Retina (tissue), 1 donor: ENCODE measurements around the gene DCDC2.
"Not testable (repeated sequence)": the region's sequence is repeated elsewhere in the genome, so short reads cannot be mapped to it uniquely, and the experiment has no call there.

Experiments
- DNase-seq: peaks from one replicate; pipeline ENCODE4 v3.0.0-alpha.2; 2016

DCDC2 gene

DNA sequence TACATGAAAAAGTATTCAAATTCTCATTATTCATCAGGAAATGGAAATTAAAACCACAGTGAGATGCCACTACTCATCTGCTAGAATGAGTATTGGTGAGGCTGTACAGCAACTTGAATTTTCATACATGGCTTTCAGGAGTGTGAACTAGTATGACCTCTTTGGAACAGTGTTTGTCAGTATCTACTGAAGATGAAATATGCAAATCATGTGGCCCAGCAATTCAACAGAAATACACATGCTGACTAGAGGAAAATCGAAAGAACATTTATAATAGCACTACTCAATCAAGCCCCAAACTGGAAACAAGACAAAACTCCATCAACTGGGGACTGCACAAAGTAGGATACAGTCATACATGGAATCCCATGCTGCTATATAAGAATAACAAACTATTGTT, 102.2 kb downstream of the DCDC2 start:
- no peak for DNase-seq

DNA sequence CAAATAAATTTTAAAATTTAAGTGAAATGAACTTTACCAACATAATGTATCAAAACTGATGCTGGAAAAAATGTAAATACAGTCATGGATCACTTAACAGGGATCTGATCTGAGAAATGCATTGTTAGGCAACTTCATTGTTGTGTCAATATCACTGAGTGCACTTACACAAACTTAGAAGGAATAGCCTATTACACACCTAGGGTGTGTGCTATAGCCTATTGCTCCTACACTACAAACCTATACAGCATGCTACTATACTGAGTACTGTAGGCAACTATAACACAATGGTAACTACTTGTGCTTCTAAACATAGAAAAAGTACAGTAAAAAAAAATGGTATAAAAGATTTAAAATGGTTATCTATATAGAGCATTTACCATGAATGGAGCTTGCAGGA, 104.5 kb downstream of the DCDC2 start:
- no peak for DNase-seq

DNA sequence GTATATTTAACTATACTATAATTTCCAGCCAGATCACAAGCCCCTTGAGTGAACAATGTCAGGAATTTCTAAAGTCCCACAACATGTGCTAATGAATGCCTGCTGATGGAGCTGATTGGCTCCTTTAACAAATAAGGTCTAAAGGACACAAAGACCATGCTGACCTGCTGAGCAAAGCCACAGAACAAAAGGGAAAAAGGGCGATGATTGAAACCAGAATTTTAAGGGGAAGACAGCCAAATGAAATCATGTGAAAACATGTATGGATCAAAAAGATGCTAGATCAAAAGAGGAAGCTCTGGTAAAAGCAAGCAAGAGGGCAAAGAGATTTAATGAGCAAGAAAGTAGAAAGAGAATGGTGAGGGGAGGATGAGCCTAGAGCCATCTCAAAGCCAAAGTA, 105.6 kb downstream of the DCDC2 start:
- DNase-seq: peak; percentile 61

DNA sequence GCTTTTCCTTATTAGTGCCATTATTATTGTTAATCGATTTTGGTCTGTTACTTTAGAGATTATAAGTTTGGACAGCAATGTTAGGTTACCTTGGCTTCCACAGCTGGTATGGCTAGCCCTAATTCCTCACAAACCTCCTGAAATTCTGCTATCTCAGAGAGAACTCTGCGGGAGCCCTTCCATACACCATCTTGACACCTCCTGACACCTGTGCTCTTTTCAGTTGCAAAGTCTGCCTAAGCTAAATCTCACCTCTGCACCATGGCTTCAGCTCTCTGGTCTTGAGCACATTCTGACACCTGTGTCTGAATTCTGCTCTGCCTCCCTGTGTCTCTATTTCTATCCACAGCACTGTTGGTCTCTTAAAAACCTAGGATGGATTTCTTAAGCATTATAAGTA, 106.5 kb downstream of the DCDC2 start:
- DNase-seq: peak; percentile 9

DNA sequence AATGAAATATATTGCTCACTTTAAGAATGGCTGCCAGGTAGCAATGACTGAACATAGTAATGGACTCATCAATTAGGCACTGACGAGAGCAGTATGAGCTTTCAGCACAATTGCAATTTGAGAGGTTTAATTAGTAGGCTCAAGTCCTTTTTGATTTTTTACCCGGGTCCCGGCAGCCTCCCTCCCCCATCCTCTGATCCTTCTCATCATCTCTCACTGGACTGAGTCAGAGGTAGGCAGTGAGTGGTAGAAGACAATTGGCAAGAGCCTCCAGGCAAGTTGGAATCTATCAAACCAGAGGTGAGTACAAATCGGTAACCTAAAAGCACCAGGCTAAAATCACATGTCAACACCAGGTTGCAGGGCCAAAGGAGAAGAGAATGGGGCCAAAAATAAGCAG, 107.9 kb downstream of the DCDC2 start:
- peak; percentile 13 for DNase-seq

DNA sequence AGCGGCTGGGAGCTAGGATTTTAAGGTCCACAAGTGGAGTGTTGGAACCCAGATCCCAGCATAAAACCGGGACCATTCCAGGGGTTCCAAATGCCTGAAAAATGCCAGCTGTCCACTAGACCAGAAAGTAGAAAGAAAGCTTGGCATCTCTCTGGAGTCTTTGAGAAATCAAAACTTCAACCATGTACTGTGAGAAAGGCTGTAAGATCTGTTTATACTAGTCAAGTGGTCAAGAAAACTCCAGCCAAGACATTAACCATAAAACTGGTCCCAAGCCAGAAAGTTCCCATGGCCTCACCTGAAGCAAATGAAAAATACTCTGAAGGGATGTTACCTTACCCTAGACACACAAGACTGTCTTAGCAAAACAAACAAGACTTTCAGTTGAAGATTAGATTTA, 112.6 kb downstream of the DCDC2 start:
- no peak for DNase-seq

DNA sequence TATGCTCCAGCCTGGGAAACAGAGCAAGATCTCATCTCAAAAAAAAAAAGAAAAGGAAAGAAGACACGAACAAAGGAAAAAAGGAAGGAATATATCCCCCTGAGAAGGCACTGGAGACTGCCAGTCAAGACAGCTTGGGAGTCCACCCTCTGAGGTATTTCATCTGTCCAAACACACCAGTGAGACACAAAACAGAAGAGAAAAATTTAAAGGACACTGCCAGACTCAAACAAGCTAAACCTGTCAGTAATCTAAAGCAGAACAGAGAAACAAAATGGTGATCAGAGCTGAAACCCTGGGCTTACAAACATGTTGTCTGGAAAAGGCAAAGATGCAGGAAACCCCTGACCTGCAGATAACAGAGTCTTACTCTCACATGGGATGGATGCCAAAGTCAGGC, 114.9 kb downstream of the DCDC2 start:
- DNase-seq: no peak

DNA sequence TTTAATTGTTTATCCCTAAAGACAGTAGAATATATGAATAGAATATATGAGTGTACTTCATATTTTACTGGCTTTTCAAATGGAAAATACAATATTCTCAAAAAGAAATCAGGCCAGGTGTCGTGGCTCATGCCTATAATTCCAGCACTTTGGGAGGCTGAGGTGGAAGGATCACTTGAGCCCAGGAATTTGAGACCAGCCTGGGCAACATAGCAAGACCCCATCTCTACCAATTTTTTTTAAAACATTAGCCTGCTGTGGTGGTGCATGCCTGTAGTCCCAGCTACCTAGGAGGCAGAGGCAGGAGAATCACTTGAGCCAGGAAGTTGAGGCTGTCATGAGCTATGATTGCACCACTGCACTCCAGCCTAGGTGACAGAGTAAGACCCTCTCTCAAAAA, 116.1 kb downstream of the DCDC2 start:
- not testable (repeated sequence) for DNase-seq

DNA sequence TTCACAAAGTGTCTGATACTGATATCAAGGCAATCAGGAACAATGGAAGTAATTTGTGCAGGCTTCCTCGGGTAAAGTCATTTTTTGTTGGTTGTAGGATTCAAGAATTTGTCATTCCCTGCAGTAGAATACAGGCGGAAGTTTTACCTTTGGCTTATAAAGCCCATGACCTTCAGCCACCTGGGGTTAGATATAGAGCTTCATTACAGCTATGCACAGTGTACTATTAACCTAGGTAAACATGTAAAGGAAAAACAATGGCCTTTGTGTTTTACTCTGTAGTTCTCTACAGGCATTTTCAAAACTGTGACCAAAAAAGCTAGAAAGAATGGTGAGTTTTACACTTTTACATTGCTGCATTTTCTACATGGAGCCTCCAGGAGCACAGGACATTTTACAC, 116.9 kb downstream of the DCDC2 start:
- no peak for DNase-seq

DNA sequence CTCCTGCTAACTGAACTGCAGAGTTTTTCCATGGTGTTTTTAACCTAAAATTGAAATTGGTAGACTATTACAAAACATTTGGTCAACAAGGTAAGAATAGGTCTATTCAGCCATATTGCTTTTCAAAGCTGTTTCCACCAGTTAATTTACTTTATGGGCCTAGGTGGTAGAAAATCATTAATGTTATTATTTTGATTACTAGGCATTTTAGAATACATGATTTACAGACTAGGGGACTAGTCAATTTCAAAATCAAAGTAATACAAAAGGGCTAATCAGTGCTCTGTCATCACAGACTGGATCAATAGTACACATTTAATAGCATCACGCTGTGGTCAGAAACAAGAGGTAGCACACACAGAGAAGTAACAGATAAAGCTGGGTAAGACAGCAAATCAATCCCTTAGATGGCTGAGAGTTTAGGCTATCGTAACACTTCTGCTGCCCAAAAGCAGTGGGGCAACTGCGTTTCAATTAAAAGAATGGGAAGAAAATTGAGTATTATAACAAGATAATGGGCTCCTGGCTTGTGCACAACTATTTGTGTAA, 117.4 kb downstream of the DCDC2 start:
- no peak for DNase-seq

DNA sequence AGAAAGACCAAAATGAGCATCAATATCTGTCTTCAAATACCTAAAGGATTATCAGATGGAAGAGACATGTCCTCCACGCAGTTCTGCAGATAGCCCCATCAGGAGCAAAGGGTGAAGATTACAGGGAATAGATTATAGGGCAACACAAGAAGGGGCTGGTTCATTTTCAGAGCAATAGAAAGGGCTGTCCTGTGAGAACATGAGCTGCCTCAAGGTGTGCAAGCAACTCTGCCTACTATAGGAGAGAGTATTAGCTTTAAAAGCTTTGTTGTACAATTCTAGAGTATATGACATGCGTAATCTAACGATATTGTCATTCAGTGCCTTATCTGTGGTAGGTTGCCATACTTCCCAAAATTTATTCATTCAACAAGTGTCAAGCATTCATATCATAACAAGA, 119.2 kb downstream of the DCDC2 start:
- no peak for DNase-seq

DNA sequence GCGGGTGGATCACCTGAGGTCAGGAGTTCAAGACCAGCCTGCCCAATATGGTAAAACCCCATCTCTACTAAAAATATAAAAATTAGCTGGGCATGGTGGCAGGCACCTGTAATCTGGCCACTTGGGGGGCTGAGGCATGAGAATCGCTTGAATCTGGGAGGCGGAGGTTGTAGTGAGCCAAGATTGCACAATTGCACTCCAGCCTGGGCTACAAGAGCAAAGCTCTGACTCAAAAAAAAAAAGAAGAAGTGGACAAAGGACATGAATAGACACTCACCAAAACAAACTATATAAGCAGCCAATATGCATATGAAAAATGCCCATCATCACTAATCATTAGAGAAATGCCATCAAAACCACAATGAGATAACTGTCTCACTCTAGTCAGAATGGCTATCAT, 121.1 kb downstream of the DCDC2 start:
- DNase-seq: not testable (repeated sequence)

DNA sequence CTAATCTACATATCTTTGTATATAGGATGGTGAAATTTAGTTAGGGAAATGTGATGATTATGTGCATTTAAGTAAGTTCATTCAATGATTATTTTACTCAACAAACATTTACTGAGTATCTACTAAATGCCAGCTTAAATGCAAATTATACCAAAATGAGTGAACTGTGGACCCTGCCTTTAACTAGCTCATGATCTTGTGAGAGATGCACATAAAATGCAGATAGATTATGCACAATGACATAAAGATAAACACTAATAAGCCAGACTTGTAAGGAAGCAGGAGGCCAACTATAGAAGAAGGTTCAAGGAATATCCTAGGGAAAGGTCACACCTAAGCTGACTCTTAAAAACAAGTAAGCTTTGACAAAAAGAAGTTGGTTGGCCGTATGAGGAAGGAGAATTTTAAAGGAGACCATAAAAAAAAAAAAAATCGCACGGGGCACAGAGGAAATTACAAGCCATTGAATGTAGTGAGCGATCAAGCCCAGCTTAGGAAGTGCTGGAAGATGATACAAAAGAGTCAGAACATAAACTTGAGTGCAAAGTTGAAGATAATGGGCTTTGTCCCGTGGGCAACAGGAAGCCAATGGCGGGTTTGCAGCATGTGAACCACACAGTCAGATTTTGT, 123.9 kb downstream of the DCDC2 start:
- no peak for DNase-seq

DNA sequence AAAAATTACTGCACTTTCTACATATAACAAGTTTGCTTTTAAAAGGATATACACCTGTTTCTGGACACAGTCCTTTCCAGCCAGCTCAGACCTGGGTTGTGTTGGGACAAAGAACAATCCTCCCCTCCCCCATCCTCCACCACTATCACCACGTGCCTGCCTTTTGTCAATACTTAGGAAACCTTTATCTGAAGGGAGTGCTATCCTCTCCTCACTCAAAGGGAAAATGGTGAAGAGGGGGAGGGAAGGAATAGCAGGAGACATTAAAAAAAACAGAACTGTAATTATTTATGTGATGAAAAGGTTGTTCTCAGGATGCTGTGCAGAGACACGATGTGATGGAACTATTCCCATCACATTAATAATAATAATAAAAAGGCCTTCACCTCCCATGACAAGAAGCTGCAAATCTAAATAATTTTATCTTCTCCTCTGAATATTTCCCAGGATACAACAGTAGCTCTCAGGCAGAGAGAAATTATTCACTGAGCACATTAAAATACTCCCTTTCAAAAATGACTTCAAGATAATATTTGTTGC, 126.4 kb downstream of the DCDC2 start:
- DNase-seq: no peak

DNA sequence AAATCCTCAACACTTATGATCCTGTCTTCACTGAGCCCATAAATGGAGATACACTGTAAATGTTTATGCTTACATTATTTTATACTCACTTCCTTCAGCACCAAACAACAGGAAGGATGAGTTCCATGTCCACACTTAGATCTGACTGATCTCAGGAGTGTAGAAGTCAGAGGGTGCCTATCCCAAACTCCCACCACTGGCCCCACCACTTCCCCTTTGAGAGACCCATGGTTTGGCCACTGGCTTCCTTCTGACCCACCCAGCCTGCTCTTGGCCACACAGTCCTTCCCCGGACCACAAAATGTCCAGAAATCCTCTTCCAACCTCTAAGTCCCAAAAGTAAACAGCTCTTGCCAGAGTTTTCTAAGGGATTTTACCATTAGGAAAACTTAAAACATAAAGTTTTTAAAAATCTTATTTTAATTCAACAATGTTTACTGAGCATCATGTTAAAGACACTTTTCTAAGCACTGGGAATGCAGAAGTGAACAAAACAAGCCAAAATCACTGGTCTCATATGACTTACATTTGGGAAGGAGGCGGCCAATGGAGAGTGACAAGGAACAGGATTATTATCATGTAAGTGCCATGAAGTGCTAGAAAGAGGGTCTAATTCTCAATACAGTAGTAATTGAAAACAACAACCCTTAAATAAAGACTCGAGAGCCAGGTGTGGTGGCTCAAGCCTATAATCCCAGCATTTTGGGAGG, 128.0 kb downstream of the DCDC2 start:
- DNase-seq: no peak

DNA sequence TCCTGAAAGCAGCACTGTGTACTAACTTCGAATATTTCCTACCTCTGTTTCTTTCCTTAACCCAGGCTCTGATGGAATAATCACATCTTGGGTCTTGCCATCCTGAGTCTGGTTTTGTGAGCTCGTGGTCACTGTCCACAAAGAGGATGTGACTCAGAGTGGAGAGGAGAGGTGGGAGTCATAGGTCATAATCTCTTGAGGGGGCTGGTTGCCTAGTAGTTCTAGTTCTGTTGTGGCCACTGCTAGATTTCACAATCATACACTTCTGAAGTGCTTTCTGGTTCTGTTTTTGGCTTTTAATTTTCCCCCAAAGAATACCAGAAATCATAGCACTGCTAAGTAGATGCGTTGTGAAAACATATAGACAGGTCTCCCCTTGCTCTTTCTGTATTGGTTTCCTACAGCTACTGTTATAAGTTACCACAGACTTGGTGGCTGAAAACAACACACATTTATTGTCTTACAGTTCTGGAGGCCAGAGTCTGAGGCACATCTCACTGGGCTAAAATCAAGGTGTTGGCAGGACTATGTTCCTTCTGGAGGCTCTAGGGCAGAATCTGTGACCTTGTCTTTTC, 129.1 kb downstream of the DCDC2 start:
- DNase-seq: no peak

DNA sequence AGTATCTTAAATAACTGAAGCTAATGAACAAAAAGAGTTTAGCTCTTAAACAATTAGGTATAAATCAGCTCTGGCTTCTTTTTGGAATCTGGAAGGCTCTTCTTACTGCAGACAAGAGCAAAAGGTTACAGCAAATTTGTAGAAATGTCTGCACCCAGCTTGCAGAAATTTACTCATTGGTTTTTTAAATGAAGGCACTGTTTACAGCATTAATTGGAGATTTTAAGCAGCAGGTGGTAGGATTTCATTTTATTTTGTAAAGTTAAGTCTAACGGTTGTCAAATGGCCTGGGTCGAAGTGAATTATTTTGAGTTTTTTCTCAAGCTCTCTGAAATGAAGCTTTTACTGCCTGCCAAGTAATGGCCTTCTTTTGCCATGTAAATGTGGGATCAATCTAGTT, 129.7 kb downstream of the DCDC2 start:
- no peak for DNase-seq

DNA sequence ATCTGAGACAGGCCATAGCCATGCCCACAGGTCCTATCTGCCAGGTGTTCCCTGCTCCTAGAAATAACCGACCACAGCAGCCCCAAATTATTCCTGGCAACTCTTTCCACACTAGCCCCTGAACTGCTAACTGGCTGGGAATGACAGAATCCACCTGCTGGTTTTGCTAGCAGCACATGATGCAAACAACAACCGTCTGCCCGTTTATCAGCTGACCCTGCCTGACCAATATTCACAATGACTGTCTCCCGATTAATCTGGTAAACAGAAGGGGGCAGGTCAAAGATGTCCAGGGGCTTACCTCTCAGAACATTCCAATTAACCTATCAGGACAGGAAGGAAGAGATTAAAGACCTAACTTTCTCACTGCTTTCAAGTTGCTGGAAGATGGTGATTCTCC, 130.3 kb downstream of the DCDC2 start:
- DNase-seq: no peak

DNA sequence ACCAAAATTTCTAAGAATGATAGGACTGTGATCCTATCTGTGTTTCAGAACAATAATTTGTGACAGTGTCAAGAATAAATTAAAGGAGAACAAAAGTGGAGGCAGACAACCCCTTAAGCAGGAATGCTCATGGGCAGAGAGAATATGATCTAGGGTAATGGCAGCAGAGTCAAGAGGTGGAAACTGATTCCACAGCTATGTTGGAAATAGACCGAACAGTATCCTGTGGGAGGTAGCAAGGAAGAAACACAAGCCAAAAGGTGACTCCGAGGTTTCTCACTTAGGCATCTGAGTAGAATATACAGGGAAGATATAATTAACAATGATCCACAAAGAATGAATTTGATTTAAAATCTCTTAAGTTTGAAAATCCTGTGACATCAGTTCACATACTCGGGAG, 131.3 kb downstream of the DCDC2 start:
- no peak for DNase-seq

DNA sequence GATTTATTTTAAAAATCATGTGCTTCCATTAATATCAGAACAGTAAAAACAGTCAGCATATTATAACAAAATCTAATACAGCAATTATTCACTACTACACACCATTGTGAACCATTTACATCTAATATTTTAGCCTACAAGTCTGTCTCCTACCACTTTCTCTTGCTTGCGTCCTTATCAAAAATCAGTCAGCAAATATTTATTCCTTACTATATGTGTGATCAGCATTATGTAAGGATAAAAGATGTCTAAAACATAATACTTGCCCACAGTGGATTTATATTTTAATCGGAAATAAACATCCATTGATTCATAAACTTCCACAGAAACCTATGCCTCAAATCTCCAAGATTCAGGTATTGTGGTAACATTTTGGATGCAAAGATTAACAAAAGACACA, 132.0 kb downstream of the DCDC2 start:
- no peak for DNase-seq

DNA sequence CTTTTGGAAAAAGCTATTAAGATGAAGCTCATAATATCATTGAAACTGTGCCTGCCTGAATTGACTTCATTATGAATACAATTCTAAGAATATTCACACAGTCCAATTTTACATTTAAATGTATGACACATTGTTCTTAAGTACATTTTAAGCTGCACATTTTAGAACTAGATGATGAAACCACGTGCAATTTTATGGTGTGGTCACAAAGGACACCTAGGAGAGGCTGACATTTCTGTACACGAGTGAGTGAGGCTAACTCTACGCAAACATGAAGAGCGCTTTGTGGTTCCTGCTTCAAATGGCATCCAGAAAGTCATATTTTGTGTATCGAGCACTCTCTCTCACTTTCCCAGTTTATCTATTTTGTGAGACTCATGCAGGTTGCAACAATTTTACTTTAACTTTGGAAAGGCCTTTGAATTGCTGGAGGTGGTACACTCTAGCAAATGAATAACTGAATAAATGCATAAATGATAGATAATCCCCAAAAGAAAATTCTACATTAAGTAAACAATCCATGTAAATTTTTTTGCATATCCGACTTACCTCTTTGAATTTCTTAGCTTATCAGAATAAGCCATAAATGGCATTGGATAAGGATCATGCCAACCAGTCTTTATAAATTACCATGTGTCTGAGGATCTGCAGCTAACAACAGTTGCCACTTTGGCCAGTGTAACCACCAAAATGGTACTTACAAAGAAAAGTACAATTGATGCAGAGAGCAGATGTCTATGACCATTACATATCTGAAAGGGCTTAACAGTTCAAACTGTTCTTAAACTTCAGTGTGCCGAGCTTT, 134.5 kb downstream of the DCDC2 start:
- no peak for DNase-seq

DNA sequence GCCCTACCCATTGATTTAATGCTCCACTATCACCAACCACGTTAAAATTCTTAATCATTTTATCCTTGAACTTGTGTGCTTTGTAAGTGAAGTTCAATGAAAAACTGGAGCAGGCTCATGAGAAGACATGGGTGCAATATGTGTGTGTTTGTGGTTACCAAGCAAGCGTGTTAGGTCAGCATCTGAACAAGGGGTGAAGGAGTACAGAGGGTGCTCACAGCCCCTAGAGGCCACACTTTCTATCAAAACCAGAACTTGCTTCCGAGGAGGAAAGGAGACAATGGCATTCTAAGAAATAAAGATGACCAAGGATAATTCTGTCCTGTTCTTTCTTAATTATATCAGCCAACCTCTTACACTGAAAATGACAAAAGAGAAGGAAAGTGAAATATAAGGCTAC, 138.2 kb downstream of the DCDC2 start:
- no peak for DNase-seq

DNA sequence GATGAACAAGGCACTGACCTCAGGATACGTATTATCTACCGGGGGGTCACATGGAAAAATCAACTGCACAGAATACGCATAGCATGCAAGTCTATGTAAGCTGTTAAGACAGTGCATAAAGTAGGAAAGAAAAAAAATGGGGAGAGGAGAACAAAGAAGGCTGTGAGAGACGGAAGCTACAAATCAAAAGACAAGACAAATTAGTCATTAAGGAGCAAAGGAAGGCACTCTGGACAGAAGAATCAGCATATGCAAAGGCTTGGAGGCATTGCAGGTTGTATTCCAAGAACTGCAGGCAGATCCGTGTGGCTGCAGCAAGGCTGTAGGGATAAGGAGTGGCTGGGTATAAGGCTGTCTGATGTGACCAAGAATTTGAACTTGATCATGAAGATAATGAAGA, 142.9 kb downstream of the DCDC2 start:
- DNase-seq: no peak
